Gastrocnemius medialis (tissue), 4 donors: Measurements from ENCODE around the gene MPRIP.

Source experiments
- CTCF ChIP-seq, 5 experiments: fragments of 450-650 bp in 3 of 5; fragments of 200-600 bp in 2 of 5; sonication (generic) in 2 of 5; IDR thresholded peaks in 4 of 5; conservative IDR thresholded peaks in 1 of 5; 1 replicate in 4 of 5; 2 replicates in 1 of 5; pipeline ENCODE4 v1.5.1; 2016 to 2019; ENCODE audit warnings: antibody characterized with exemption in 5 of 5, mild to moderate bottlenecking in 3 of 5, moderate library complexity in 3 of 5
- POLR2A ChIP-seq, 2 donors: fragments of 450-650 bp; IDR thresholded peaks; one replicate each; pipeline ENCODE4 v1.6.1; 2017; ENCODE audit warnings: antibody characterized with exemption in 2 of 2, mild to moderate bottlenecking in 2 of 2, moderate library complexity in 2 of 2

GRCh38 chr17:17128476-17129075 is 86.3 kb downstream of the MPRIP start:
- no peak for TF ChIP-seq CTCF (IDR thresholded peaks at IDR 0.05 in 4 of 5, conservative IDR thresholded peaks at IDR 0.05 in 1 of 5)
- no peak for TF ChIP-seq POLR2A (IDR thresholded peaks at IDR 0.05)
